HG02642 (cell line): Measurements from ENCODE around the gene ARHGAP33.
"Not testable (repeated sequence)": the region's sequence is repeated elsewhere in the genome, so short reads cannot be mapped to it uniquely, and the experiment has no call there.

Experiments
- ATAC-seq: cut with Tn5 transposase; IDR thresholded peaks from one replicate; pipeline ENCODE4 v1.9.1; 2021; ENCODE audit warnings: mild to moderate bottlenecking; ENCODE audit not compliant: unreplicated experiment, poor library complexity

ARHGAP33 gene

DNA sequence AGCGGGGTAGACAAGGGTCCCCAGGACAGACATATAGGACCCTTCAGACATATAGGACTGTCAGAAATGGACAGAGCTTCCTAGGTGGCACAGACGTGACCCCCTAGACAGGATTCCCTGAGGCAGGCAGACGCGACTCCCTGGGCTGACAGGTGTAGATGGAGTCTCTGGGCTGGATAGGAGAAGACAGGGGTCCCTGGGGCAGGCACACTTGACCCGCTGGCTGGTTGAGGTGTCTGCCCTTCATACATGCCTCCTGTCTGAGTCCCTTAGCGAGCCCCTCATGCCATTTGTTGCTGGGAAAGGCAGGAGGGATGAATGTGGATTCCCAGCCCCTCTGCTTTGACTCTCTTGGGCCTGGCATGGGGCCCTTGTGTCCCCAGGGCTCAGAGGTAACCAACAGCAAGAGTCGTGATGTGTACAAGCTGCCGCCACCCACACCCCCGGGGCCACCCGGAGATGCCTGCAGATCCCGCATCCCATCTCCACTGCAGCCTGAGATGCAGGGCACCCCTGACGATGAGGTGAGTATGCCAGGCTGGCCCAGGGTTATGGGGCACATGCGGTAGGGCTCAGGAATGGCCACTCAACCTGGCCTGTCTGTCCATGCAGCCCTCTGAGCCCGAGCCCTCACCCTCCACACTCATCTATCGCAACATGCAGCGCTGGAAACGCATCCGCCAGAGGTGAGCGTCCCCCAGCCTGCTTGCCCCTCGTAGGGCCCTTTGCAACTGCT, 21.6 kb upstream of the ARHGAP33 start:
- no peak for ATAC-seq

GRCh38 chr19:35754370-35755130, 20.8 kb upstream of the ARHGAP33 start:
- no peak for ATAC-seq

- ATAC-seq, result no peak
Measured at GRCh38 chr19:35755131-35755549, 20.2 kb upstream of the ARHGAP33 start.

DNA sequence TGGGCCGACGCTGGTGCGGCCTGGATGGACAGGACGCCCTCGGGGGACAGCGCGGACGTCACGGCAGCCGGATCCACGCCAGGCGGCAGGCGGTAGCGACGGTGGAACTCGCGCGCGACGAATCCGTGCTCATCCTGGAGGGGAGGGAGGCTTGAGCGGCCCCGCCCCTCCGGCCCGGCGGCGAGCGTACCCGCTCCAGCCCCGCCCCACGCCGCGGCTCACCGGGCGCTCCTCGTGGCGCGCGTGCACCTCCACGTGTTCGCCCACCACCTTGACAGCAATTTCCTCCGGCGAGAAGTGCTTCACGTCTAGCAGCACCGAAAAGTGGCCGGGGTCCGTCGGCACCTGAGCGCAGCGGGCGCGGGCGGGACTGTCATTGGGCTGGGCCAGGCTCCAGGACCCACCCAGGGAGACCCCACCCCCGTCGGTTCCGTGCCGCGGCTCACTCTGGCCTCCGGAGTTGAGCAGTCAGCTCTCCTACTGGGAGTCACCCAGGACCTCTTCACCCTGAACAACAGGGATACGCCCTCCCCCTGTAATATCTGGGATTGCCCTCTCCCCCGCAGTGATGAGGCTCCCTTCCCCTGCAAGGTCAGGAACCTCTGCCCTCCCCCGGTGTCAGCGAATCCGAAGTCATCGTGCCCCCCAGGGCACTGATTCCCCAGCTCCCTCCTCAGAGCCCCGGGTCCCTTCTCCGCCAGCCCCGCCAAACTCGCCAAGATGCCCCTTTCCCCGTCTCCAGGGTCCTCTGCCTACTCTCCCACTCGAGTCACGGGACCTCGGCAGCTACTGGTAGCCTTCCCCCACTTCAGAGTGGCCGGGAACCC, 19.6 kb upstream of the ARHGAP33 start:
- no peak for ATAC-seq

GRCh38 chr19:35756377-35757230, 18.8 kb upstream of the ARHGAP33 start, which contains the start of gene HSPB6:
HSPB6 (minus strand) TSS chr19:35757029; CDS start chr19:35757008, 21 bp downstream.
- ATAC-seq, result no peak

DNA sequence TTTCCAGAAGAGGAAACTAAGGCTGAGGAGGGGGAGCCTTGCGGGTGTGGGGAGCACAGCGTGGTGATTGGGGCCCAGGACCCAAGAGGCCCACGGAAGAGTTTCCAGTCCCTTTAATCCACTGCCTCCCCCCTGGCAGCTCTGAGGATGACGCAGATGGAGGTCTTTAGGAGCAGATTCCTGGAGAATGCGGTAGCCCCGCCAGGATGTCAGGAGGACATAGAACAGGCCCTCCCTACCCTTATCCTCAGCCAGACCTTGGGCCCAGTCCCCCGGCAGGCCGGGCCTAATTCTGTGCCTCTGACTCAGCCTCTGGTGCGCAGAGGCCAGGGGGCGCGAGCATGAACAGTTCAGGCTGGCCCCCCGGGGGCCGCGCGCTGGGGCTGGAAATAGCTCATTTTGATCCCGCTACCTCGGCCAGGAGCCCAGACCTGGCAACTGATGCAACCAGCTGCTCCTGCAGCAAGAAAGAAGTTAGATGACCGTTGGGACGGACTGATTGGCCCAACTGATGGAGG, 18.1 kb upstream of the ARHGAP33 start:
- ATAC-seq, result no peak

DNA sequence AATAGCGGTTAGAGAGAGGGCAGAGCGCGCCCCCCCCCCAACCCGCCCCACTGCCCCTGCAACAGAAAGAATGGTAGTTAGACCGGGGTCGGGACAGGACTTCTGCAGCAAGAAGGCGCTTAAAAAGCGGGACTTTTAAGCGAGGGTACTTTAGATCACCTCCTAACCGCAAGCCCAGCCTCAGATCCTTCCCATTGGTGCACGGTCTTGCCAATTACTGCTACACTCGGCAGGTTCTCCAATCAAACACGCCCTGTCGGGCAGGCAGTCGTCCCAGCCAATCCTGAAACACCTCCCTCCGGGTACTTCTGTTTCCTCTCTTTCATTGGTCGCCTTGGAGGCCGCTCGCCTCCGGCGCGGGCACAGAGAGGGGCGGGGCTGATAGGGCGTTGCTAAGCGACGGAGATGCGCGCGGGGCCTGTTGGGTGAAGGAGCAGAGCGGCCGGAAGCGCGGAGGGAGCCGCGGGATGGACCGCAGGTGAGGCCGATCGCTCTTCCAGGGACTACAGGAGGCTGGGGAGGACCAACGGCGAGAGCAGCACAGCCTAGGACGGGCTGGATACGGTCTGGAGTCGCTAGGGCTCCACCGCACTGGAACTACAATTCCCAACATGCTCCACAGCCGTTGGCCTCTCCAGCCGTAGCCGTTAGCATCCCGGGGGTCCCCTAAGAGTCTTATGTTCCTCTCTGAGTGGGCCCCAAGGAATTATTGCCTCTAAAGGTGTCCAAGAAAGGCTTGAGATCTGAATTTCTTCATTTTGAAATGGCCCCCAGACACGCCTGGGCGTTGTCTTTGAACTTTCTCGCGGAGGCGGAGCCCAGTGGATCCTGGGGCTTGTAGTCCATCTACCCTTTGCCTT, 17.4 kb upstream of the ARHGAP33 start, which contains the start of gene PROSER3:
PROSER3 (plus strand) TSS at position 428 of the 860 bp plus-strand sequence; CDS start at position 468, 40 bp downstream.
- peak; percentile 95 for ATAC-seq

DNA sequence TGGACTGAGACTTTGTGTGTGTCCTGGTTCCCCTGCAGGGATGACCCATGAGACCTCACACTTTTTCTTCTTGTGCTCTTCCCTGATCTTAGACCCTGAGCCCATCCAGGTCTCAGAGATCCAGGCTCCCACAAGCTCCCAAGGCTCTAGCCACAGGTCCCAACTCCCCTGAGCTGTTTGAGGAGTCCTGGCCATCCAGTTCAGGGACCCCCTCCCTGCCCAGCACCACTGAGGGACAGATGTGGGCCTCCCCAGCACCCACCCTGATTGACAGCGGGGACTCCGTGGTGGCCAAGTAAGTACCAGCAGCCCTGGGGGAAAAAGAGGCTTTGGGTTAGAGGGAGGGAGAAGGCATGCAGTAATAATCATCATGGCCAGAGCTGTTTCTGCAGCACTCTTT, 15.7 kb upstream of the ARHGAP33 start:
- ATAC-seq, result no peak

GRCh38 chr19:35760711-35761349, 14.5 kb upstream of the ARHGAP33 start:
- no peak for ATAC-seq

- no peak for ATAC-seq
Measured at GRCh38 chr19:35764432-35765315, 10.7 kb upstream of the ARHGAP33 start.

DNA sequence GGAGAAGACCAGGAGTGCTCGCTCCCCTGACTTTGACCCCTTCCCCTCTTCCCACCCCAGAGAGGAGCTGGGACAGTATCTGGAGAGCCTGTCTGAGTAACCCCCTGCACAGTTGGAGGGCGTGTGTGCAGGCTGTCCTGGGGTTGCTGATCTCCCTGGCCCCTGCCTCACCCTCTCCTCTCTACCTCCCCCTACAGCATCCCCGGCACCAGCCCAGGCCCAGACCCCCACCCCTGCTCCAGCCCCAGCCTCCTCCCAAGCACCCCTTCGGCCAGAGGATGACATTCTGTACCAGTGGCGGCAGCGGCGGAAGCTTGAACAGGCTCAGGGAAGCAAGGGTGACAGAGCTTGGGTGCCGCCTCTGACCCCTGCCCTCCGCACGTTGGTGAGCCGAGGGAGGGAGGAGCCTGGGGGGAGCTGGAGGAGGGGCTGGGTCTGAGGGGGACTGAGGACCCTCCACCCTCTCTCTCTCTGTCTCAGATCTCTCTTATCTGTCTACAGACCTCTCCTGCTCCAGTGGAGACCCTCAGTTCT, 8.7 kb upstream of the ARHGAP33 start:
- ATAC-seq, result no peak

DNA sequence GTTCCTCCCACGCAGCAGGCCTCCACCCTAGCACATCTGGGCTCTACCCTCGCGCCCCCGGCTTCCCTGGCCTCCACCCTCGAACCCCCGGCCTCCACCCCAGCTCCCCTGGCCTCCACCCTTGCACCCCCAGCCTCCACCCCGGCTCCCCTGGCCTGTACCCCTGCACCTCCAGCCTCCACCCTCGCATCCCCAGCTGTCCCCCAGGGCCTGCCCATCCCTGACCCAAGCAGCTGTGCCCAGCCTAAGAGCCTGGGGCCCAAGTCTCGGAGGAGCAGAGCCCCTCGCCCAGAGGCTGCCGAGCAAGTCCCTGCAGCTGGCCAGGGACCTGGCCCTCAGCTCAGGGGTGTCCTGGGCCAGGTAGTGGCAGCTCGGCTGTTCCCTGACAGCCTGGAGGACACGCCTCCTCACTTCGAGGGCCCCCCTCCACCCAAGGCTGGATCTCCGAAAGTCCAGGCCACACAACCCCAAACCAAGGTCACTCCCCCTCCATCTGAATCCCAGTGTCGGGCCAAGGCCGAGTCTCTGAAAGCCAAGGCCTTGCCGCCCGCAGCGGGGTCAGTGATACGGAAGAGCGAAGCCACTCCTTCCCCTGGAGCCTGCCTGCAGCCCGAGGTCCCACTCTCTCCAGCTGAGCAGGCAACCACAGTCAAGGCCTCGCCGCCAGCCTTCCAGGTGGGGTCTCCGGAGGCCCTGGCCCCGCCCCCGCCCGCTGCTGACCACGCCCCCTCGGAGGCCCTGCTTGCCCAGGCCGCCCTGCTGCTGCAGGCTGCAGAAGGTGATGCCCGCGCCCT, 7.9 kb upstream of the ARHGAP33 start:
- ATAC-seq, result no peak

GRCh38 chr19:35768082-35768421, 7.3 kb upstream of the ARHGAP33 start:
- ATAC-seq, result no peak

- ATAC-seq, result not testable (repeated sequence)
Measured at GRCh38 chr19:35772362-35772761, 3.0 kb upstream of the ARHGAP33 start.

- no peak for ATAC-seq
Measured at GRCh38 chr19:35773020-35773806, 2.2 kb upstream of the ARHGAP33 start.
